A673 (cell line): ENCODE data around the gene SRPRB.

Experiments
- EZH2 ChIP-seq: fragments of 200-600 bp; sonication (generic); IDR thresholded peaks from 2 replicates; pipeline ENCODE4 v1.6.1; 2017; ENCODE audit warnings: borderline replicate concordance, low read depth, mild to moderate bottlenecking, mixed read lengths, antibody characterized with exemption, low read length; ENCODE audit not compliant: poor library complexity, severe bottlenecking
- TF ChIP-seq, protein P1 (sequence below): fragments of 300-800, 200-600 bp; sonication (generic); conservative IDR thresholded peaks from 2 replicates; pipeline ENCODE4 v1.5.1; 2017; ENCODE audit warnings: low read depth, mild to moderate bottlenecking, antibody characterized with exemption, low read length, moderate library complexity, mixed read lengths

DNA sequence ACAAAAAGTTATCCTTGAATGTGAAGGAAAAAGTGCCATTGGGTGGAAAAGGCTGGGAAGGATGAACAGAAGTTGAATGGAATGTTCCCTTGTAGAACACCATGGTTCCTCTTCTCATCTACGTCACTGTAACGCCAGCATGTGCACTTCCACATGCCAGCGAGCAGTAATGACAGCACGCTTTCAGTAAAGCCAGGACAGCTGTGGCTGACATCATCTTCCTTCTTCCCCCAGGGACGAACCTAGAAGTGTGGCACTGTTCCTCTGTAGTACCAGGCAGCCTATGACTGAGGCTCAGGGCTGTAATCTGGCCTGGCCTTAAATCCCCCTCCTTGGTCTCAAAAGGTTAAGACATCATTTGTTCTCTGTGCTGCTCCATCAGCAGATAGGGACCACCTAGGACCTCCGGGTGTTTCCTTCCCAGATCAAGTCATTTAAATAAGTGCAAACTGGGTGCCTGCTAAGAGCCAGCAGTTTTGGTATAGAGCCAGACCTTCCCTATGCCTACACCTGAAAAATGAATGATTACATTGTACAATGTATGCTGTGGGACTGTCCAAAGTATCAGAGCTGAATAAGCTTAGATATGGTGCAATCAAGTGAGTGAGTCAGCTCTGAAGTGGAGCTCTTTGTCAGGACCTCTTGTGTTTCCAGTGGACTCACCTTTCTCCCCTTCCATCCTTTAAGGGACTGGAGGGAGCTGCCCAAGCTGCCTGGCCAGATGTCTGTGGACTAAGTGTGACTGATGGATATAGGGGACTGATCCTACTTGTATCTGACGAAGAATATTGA lies 5.6 kb upstream of the SRPRB start:
- TF ChIP-seq, protein P1, sequence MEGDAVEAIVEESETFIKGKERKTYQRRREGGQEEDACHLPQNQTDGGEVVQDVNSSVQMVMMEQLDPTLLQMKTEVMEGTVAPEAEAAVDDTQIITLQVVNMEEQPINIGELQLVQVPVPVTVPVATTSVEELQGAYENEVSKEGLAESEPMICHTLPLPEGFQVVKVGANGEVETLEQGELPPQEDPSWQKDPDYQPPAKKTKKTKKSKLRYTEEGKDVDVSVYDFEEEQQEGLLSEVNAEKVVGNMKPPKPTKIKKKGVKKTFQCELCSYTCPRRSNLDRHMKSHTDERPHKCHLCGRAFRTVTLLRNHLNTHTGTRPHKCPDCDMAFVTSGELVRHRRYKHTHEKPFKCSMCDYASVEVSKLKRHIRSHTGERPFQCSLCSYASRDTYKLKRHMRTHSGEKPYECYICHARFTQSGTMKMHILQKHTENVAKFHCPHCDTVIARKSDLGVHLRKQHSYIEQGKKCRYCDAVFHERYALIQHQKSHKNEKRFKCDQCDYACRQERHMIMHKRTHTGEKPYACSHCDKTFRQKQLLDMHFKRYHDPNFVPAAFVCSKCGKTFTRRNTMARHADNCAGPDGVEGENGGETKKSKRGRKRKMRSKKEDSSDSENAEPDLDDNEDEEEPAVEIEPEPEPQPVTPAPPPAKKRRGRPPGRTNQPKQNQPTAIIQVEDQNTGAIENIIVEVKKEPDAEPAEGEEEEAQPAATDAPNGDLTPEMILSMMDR: no peak
- no peak for TF ChIP-seq EZH2
